SKM-1 (cell line): ENCODE data around the gene EPSTI1.

Source experiments
- DNase-seq: peaks from one replicate; lab custom pipeline; 2025; ENCODE audit not compliant: unreplicated experiment; lab: John Stamatoyannopoulos, UW

Gene EPSTI1

DNA sequence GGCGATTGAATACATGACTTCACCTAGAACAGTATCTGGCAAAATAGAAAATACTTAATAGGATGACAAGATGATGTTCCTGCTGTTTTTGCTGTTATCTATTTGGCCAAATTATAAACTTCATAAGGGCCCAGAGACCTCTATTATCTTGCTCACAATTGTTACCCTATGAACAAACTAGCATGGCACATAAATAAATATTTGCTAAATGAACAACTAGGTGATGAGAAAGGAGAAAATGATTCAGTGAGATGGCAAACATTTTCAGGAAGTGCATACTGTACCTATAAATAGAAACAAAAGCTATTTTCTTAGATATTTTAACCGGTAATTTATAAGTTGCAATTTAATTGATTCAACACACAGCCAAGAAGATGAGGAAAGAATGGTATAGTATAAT, 132.3 kb downstream of the EPSTI1 start:
- DNase-seq = no peak

DNA sequence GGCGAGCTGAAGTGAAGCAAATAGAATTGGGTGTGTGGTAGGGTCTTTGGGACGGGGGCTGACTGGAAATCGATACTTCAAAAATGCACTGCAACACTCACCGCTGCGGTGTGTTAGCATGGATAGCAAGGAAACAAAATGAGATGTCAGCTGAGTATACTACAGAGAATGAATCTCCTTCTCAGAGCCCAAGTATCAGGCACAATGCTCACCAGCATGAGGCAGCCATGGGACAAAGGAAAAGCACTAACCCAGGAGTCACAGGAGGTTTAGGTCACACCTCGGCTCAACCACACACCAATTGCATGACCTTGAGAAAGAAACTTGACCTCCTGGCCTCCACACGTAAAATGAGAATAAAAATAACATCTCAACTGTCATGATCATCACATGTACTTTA, 136.6 kb downstream of the EPSTI1 start:
- DNase-seq = no peak

DNA sequence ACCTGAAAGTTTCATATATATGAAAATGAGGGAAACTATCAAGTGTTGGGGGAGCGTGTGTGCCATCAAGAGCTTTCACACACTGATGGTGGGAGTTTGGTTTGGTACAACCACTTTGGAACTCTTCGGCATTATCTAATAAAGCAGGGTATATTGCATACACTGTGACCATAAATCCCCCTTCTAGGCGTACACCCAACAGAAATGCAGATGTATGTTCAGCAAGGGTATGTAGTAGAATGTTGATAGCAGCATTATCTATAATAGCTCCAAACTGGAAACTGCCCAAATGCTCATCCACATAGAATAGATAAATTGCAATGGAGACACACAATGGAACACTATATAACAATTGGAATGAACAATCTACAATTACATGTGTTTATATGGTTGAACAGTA, 139.9 kb downstream of the EPSTI1 start:
- no peak for DNase-seq

DNA sequence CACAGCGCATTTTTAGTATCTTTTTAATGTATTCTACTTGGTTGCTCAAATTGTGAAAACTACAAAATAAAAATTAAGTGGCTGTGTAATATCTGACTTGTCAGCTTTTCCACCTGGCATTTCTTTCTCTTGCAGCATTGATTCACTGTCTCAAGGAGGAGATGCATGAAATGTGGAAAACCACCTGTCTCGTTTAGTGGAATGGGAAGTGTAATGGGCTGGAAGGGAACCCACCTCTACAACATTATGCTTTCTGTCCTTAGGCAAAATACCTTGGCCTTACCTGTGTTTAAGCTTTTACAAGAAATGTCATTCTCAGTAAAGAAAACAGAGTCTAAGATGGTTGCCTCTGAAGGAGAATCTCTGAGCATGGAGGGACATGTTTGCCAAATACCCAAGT, 142.8 kb downstream of the EPSTI1 start:
- DNase-seq = no peak

DNA sequence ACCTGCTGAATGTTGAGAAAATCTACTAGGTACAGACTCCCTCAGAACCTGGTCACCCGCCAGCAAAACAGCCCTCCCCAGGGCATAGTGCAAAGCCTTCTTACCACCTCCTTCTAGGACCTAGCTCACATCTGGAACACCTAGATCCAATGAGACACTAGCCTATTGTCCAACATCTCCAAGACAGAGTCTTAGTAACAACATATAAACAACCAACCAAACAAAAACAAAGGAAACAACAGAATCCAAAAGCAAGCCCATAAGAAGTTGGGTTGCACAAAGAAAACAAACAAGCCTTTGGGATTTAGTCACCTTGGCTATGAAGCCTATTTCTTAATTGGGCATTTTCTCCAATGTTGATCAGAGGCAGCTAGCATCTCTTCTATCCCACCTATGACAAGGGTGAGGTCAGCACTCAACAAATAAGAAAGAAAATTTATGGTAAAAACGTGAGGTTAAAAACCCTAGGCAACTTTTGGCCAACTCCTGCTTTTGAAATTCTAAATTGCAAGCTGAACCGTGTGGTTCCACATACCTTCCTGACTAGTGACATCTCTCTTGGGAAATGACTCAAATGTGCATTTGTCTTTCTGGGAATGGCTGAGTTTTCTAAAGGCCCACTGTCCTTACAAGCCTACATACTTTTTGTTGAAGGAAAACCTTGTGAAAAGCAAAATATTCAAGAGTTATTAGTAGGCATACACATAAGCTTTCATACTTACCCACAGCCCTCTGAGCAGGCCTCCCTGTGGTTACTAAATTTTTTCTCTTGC, 144.0 kb downstream of the EPSTI1 start:
- DNase-seq = no peak

DNA sequence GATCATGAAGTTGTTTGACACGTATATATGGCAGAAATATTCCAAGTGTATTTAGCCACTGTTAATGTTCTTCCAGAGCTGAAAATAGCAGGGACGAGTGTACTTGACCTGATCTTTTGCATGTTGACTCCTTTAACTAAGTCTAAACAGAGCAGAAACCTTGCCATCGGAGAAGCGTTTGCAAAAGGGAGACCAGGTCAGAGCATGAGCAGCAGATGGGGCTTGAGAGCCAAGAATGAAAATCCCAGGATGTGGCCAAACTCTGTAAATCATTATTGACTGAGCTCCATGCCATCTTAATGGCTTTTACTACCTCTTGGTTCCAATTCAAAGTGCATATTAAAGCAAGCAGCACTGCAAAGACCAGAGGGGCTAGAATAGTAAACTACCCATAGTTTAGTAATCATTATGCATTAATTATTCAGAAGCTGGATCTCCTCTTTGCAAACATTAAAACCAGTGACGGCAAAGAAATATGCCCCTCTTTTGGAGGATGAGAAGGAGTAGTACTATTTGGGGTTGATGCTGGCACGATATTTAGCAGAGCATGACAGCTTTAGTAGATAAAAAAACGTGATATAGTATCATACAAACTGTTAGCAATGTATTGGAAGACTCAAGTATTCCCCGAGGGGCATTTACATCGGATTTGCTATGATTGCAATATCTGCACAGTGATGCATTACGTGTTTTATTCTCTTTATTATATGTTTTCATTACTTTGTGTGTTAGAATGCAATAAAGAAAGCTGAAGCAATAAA, 154.9 kb downstream of the EPSTI1 start:
- DNase-seq = no peak
